Pancreas (tissue), 10 donors: ENCODE results near the gene HPS4. TPM values are rescaled to one million over a fixed set of nuclear protein-coding genes. Genes with fewer than 3 reads are reported as not detected.

Experiments
- ATAC-seq, 4 donors: fragments of 200-7000 bp; cut with Tn5 transposase; one replicate each; pipeline versions ENCODE4 v1.8.0 to v1.9.1; 2020; ENCODE audit warnings: mild to moderate bottlenecking in 4 of 4, moderate library complexity in 4 of 4
- DNase-seq, 6 donors: peaks; one replicate each; pipeline ENCODE4 v3.0.0-alpha.2; 2020
- FAIRE-seq: peaks from 2 replicates; lab custom pipeline; 2012; peaks lifted over from hg19 to GRCh38; lab: Jason Lieb, UNC
- H3K27ac ChIP-seq, 4 donors: fragments of 200-600 bp; sonication (generic); 1 replicate in 3 of 4; 2 replicates in 1 of 4; pipeline versions ENCODE4 v1.5.0 to v1.8.0; 2020
- H3K27me3 ChIP-seq, 4 donors: fragments of 200-600 bp; one replicate each; pipeline ENCODE4 v1.8.0; 2021
- H3K36me3 ChIP-seq, 3 donors: fragments of 200-600 bp; sonication (generic) in 1 of 3; one replicate each; pipeline versions ENCODE4 v1.5.0 to v1.8.0; 2020 to 2021
- H3K4me1 ChIP-seq, 3 donors: fragments of 200-600 bp; one replicate each; pipeline ENCODE4 v1.8.0; 2021
- H3K4me3 ChIP-seq, 4 donors: fragments of 200-600 bp; sonication (generic) in 2 of 4; one replicate each; pipeline versions ENCODE4 v1.5.0 to v1.8.0; 2020 to 2021
- H3K9me3 ChIP-seq, 4 donors: fragments of 200-600 bp; one replicate each; pipeline ENCODE4 v1.8.0; 2021
- CTCF ChIP-seq, 4 donors: fragments of 200-600 bp; sonication (generic) in 3 of 4; IDR thresholded peaks; one replicate each; pipeline versions ENCODE4 v1.5.0 to v1.8.0; 2021; ENCODE audit warnings: antibody characterized with exemption in 4 of 4
- WGBS, 2 donors: extraction: QIAGEN DNeasy Blood & Tissue Kit; methylation state at CpG; one replicate each; pipeline ENCODE4 v1.1.7; 2013; 5-methylcytosine and 5-hydroxymethylcytosine counted together
- intact Hi-C, 3 donors: fragments of 100-400 bp; cut with DNase I; formaldehyde crosslinking; loops; one replicate each; pipeline versions ENCODE4 v1.11.1 to v1.14.2; 2022
- polyA plus RNA-seq, 2 donors: library from polyadenylated mRNA; stranded (reverse); fragments of 200-250 nt; gene quantifications; one replicate each; pipeline ENCODE4 v1.2.3, GENCODE V29; 2013
- total RNA-seq, 6 donors: library from RNA; stranded (reverse); fragmentation: NEBNext Ultra II Directional in 4 of 6; extraction: Animal tissue kit (Norgen Biotek cat#: 25700) in 4 of 6; gene quantifications; one replicate each; pipeline versions ENCODE4 v1.2.1 to v1.2.4, GENCODE V29; 2021 to 2023
- donor health status: healthy with polysubstance abuse.
- donor health status: DM: no; HTN: no; CAD: no; lungs with moderate emphysema.
- donor health status: DM: no; HTN: no; CAD: no.
- donor health status: control.
- donor health status: control.
- donor health status: Bipolar disorder and iron deficiency.
- donor health status: DM: yes; HTN: yes; CAD: no.
- donor health status: DM: no; HTN: no; CAD: no.
- donor health status: DM: no; HTN: no; CAD: no.
- donor health status: DM: yes; HTN: yes; CAD: no.

HPS4 gene
- total and polyA plus RNA-seq, 8 donors, result 14.4 to 29.5 (median 20.5) TPM

- no peak for TF ChIP-seq CTCF (IDR thresholded peaks at IDR 0.05)
- WGBS, 2 donors, result 90 to 91% methylated on average over 5 of the region's 5 CpGs
- DNase-seq (no peak), ATAC-seq (no peak), FAIRE-seq (no peak)
- H3K4me3 ChIP-seq, result no peak overlapping the region
- no peaks in the 10 kb centered on the region for H3K36me3 ChIP-seq
- H3K9me3 ChIP-seq, result no peaks in the 10 kb centered on the region
- H3K4me1 ChIP-seq, result peaks cover 7 to 34% (median 15%) of the 10 kb centered on the region in 3 donors
- peak overlapping the region in 3 of 4 donors; percentile 60 to 86 (median 81) for H3K27ac ChIP-seq
- intact Hi-C loops, result no loop called here
- no peaks in the 10 kb centered on the region for H3K27me3 ChIP-seq
Observed at GRCh38 chr22:26517429-26517828, 33.8 kb upstream of the HPS4 start.

GRCh38 chr22:26516503-26516902, 32.9 kb upstream of the HPS4 start:
- intact Hi-C loops, result no loop called here
- TF ChIP-seq CTCF (IDR thresholded peaks at IDR 0.05), result no peak
- FAIRE-seq (no peak), ATAC-seq (peak in 2 of 4 donors; percentile 5), DNase-seq (peak in 2 of 6 donors; percentile 56 to 58)
- Histone ChIP-seq H3K4me3 (no peak overlapping the region), H3K36me3 (no peaks in the 10 kb centered on the region), H3K9me3 (no peaks in the 10 kb centered on the region), H3K27ac (peak overlapping the region in 2 of 4 donors; percentile 81 to 86), H3K27me3 (no peaks in the 10 kb centered on the region), H3K4me1 (peaks cover 8 to 36% (median 15%) of the 10 kb centered on the region in 3 donors)
- 33 to 37% methylated on average over 1 of the region's 1 CpG for WGBS, 2 donors

- Histone ChIP-seq H3K27me3 (no peaks in the 10 kb centered on the region), H3K27ac (peak overlapping the region in 2 of 4 donors; percentile 81 to 86), H3K36me3 (no peaks in the 10 kb centered on the region), H3K9me3 (no peaks in the 10 kb centered on the region), H3K4me3 (no peak overlapping the region), H3K4me1 (peaks cover 12 to 42% (median 15%) of the 10 kb centered on the region in 3 donors)
- ATAC-seq, result no peak
- no peak for TF ChIP-seq CTCF (IDR thresholded peaks at IDR 0.05)
- no peak for DNase-seq
- intact Hi-C loops, result no loop called here
- no peak for FAIRE-seq
- 64 to 69% methylated on average over 3 of the region's 3 CpGs for WGBS, 2 donors
Observed at GRCh38 chr22:26515931-26516330, 32.3 kb upstream of the HPS4 start.

GRCh38 chr22:26514419-26515161, 31.0 kb upstream of the HPS4 start:
- H3K9me3 ChIP-seq, result no peaks in the 10 kb centered on the region
- intact Hi-C loops, result no loop called here
- peak overlapping the region in 3 of 4 donors; percentile 1 to 81 (median 36) for H3K27ac ChIP-seq
- H3K4me1 ChIP-seq, result peaks cover 15 to 45% (median 15%) of the 10 kb centered on the region in 3 donors
- peaks cover 0 to 5% (median 0%) of the 10 kb centered on the region in 3 donors for H3K36me3 ChIP-seq
- ATAC-seq, result no peak
- no peaks in the 10 kb centered on the region for H3K27me3 ChIP-seq
- no peak for TF ChIP-seq CTCF (IDR thresholded peaks at IDR 0.05)
- no peak for FAIRE-seq
- DNase-seq, result peak in 1 of 6 donors; percentile 50
- 52 to 63% methylated on average over 12 of the region's 12 CpGs for WGBS, 2 donors
- no peak overlapping the region for H3K4me3 ChIP-seq

- no peak for ATAC-seq
- Histone ChIP-seq H3K4me1 (peaks cover 15 to 45% (median 15%) of the 10 kb centered on the region in 3 donors), H3K27ac (peak overlapping the region in 2 of 4 donors; percentile 35 to 81), H3K4me3 (no peak overlapping the region), H3K27me3 (no peaks in the 10 kb centered on the region), H3K9me3 (no peaks in the 10 kb centered on the region), H3K36me3 (peaks cover 0 to 12% (median 7%) of the 10 kb centered on the region in 3 donors)
- no peak for DNase-seq
- intact Hi-C loops, result no loop called here
- WGBS, 2 donors, result 11 to 16% methylated on average over 1 of the region's 1 CpG
- TF ChIP-seq CTCF (IDR thresholded peaks at IDR 0.05), result no peak
- FAIRE-seq, result no peak
Observed at GRCh38 chr22:26513838-26514237, 30.3 kb upstream of the HPS4 start.
